SK-N-SH (cell line): ENCODE results near the gene GOLGB1.

Experiments
- EP300 ChIP-seq, 2 experiments: IDR thresholded peaks; 2 replicates each; pipeline versions ENCODE4 v1.4.0 to v1.6.1; 2012; ENCODE audit warnings: borderline replicate concordance in 1 of 2, low read depth in 1 of 2, low read length in 1 of 2
- MEF2A ChIP-seq: IDR thresholded peaks from 2 replicates; pipeline ENCODE4 v1.4.0; 2012; ENCODE audit warnings: low read depth, borderline replicate concordance
- POLR2AphosphoS5 ChIP-seq: IDR thresholded peaks from 2 replicates; pipeline ENCODE4 v1.6.1; 2012; ENCODE audit warnings: low read depth, low read length
- RAD21 ChIP-seq: IDR thresholded peaks from 2 replicates; pipeline ENCODE4 v1.6.1; 2012; ENCODE audit warnings: mild to moderate bottlenecking, low read length
- RCOR1 ChIP-seq: fragments of 150-350 bp; IDR thresholded peaks from 2 replicates; pipeline ENCODE4 v1.6.1; 2017; ENCODE audit warnings: antibody characterized with exemption, low read length
- TAF1 ChIP-seq: IDR thresholded peaks from 2 replicates; pipeline ENCODE4 v1.6.1; 2012; ENCODE audit warnings: low read depth, mild to moderate bottlenecking, low read length, moderate library complexity, borderline replicate concordance
- TCF12 ChIP-seq: IDR thresholded peaks from 2 replicates; pipeline ENCODE4 v1.4.0; 2012
- USF2 ChIP-seq: fragments of 150-350 bp; IDR thresholded peaks from 2 replicates; pipeline ENCODE4 v1.6.1; 2017; ENCODE audit warnings: antibody characterized with exemption, low read length, low read depth, borderline replicate concordance
- TF ChIP-seq, protein P1 (sequence below): fragments of 200-600 bp; sonication (generic); IDR thresholded peaks from 2 replicates; pipeline ENCODE4 v1.6.1; 2017; ENCODE audit warnings: antibody characterized with exemption, mild to moderate bottlenecking, moderate library complexity
- TF ChIP-seq, protein P2 (sequence below): IDR thresholded peaks from 2 replicates; pipeline ENCODE4 v1.6.1; 2012; ENCODE audit warnings: mild to moderate bottlenecking, low read depth, low read length, moderate library complexity
- TF ChIP-seq, protein P3 (sequence below): IDR thresholded peaks from 2 replicates; pipeline ENCODE4 v1.4.0; 2012; ENCODE audit warnings: low read depth, borderline replicate concordance
- TF ChIP-seq, protein P4 (sequence below): IDR thresholded peaks from 2 replicates; pipeline ENCODE4 v1.4.0; 2012; ENCODE audit warnings: low read depth, borderline replicate concordance

DNA sequence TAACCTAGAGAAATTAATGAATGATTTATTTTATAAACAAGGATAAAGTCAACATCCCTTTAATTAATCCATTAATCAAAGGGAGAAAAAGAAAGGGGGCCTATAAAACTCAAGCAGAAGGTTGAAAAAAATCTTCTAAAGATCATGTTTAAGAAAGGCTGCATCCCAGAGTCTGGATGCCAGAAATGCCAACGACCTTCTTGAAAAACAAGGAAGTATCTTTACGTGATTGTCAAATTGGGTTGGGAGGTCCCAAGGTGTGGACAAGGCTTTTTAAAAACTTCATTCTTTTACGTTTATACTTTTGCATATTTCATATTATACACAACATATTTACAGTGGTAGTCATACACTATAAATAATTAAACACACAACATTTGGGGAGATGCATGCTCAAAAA lies 1.6 kb downstream of the GOLGB1 start:
- TF ChIP-seq, protein P1, sequence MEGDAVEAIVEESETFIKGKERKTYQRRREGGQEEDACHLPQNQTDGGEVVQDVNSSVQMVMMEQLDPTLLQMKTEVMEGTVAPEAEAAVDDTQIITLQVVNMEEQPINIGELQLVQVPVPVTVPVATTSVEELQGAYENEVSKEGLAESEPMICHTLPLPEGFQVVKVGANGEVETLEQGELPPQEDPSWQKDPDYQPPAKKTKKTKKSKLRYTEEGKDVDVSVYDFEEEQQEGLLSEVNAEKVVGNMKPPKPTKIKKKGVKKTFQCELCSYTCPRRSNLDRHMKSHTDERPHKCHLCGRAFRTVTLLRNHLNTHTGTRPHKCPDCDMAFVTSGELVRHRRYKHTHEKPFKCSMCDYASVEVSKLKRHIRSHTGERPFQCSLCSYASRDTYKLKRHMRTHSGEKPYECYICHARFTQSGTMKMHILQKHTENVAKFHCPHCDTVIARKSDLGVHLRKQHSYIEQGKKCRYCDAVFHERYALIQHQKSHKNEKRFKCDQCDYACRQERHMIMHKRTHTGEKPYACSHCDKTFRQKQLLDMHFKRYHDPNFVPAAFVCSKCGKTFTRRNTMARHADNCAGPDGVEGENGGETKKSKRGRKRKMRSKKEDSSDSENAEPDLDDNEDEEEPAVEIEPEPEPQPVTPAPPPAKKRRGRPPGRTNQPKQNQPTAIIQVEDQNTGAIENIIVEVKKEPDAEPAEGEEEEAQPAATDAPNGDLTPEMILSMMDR = no peak
- TF ChIP-seq MEF2A (no peak), POLR2AphosphoS5 (no peak), TAF1 (no peak), RCOR1 (no peak), EP300 (IDR thresholded peaks at IDR 0.05; ENCODE audit: borderline replicate concordance in 1 of 2, low read depth in 1 of 2, low read length in 1 of 2) (no peak), TCF12 (no peak), USF2 (no peak), RAD21 (no peak)
- TF ChIP-seq, protein P2, sequence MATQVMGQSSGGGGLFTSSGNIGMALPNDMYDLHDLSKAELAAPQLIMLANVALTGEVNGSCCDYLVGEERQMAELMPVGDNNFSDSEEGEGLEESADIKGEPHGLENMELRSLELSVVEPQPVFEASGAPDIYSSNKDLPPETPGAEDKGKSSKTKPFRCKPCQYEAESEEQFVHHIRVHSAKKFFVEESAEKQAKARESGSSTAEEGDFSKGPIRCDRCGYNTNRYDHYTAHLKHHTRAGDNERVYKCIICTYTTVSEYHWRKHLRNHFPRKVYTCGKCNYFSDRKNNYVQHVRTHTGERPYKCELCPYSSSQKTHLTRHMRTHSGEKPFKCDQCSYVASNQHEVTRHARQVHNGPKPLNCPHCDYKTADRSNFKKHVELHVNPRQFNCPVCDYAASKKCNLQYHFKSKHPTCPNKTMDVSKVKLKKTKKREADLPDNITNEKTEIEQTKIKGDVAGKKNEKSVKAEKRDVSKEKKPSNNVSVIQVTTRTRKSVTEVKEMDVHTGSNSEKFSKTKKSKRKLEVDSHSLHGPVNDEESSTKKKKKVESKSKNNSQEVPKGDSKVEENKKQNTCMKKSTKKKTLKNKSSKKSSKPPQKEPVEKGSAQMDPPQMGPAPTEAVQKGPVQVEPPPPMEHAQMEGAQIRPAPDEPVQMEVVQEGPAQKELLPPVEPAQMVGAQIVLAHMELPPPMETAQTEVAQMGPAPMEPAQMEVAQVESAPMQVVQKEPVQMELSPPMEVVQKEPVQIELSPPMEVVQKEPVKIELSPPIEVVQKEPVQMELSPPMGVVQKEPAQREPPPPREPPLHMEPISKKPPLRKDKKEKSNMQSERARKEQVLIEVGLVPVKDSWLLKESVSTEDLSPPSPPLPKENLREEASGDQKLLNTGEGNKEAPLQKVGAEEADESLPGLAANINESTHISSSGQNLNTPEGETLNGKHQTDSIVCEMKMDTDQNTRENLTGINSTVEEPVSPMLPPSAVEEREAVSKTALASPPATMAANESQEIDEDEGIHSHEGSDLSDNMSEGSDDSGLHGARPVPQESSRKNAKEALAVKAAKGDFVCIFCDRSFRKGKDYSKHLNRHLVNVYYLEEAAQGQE = no peak
- TF ChIP-seq, protein P3, sequence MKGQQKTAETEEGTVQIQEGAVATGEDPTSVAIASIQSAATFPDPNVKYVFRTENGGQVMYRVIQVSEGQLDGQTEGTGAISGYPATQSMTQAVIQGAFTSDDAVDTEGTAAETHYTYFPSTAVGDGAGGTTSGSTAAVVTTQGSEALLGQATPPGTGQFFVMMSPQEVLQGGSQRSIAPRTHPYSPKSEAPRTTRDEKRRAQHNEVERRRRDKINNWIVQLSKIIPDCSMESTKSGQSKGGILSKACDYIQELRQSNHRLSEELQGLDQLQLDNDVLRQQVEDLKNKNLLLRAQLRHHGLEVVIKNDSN = no peak
- TF ChIP-seq, protein P4, sequence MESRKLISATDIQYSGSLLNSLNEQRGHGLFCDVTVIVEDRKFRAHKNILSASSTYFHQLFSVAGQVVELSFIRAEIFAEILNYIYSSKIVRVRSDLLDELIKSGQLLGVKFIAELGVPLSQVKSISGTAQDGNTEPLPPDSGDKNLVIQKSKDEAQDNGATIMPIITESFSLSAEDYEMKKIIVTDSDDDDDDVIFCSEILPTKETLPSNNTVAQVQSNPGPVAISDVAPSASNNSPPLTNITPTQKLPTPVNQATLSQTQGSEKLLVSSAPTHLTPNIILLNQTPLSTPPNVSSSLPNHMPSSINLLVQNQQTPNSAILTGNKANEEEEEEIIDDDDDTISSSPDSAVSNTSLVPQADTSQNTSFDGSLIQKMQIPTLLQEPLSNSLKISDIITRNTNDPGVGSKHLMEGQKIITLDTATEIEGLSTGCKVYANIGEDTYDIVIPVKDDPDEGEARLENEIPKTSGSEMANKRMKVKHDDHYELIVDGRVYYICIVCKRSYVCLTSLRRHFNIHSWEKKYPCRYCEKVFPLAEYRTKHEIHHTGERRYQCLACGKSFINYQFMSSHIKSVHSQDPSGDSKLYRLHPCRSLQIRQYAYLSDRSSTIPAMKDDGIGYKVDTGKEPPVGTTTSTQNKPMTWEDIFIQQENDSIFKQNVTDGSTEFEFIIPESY = no peak
